KMS-11 (cell line): ENCODE measurements around the gene NXPE1.

Experiments used
- H2AFZ ChIP-seq: fragments of 200-600 bp; sonication (generic); 2 replicates; pipeline ENCODE4 v1.6.1; 2016; ENCODE audit warnings: antibody characterized with exemption, mixed run types, low read depth
- H3K27ac ChIP-seq: fragments of 200-600 bp; sonication (generic); 2 replicates; pipeline ENCODE4 v1.6.1; 2016; ENCODE audit warnings: mild to moderate bottlenecking, mixed run types
- H3K27me3 ChIP-seq: fragments of 200-600 bp; sonication (generic); 2 replicates; pipeline ENCODE4 v1.6.1; 2017; ENCODE audit warnings: mild to moderate bottlenecking, low read depth, mixed run types, moderate library complexity; ENCODE audit not compliant: insufficient read depth
- H3K36me3 ChIP-seq: fragments of 200-600 bp; sonication (generic); 2 replicates; pipeline ENCODE4 v1.6.1; 2017; ENCODE audit warnings: mild to moderate bottlenecking, mixed run types; ENCODE audit not compliant: insufficient read depth
- H3K4me1 ChIP-seq: fragments of 200-600 bp; sonication (generic); 2 replicates; pipeline ENCODE4 v1.6.1; 2016; ENCODE audit warnings: mild to moderate bottlenecking, low read depth, mixed run types; ENCODE audit not compliant: poor library complexity, severe bottlenecking
- H3K4me2 ChIP-seq: fragments of 200-600 bp; sonication (generic); 2 replicates; pipeline ENCODE4 v1.7.0; 2016; ENCODE audit warnings: mild to moderate bottlenecking, mixed run types
- H3K4me3 ChIP-seq: fragments of 200-600 bp; sonication (generic); IDR thresholded peaks from 2 replicates; pipeline ENCODE4 v1.6.1; 2017; ENCODE audit warnings: low read depth, low read length, mixed read lengths; ENCODE audit not compliant: insufficient read depth
- H3K79me2 ChIP-seq: fragments of 200-600 bp; sonication (generic); 2 replicates; pipeline ENCODE4 v1.6.1; 2016; ENCODE audit warnings: low read depth, mixed run types; ENCODE audit not compliant: insufficient read depth
- H3K9ac ChIP-seq: fragments of 200-600 bp; sonication (generic); 2 replicates; pipeline ENCODE4 v1.6.1; 2016; ENCODE audit warnings: mild to moderate bottlenecking, mixed run types
- H4K20me1 ChIP-seq: fragments of 200-600 bp; sonication (generic); 2 replicates; pipeline ENCODE4 v1.6.1; 2016; ENCODE audit warnings: mild to moderate bottlenecking, mixed run types; ENCODE audit not compliant: insufficient read depth
- TF ChIP-seq, protein P1 (sequence below): fragments of 200-600 bp; sonication (generic); conservative IDR thresholded peaks from 2 replicates; pipeline ENCODE4 v1.6.1; 2017; ENCODE audit warnings: low read depth, mild to moderate bottlenecking, antibody characterized with exemption, low read length, moderate library complexity, mixed read lengths

Gene NXPE1

GRCh38 chr11:114564831-114565230 lies 5.2 kb upstream of the NXPE1 start:
- H3K9ac ChIP-seq: no peak overlapping the region
- H3K4me2 ChIP-seq: no peak overlapping the region
- no peaks in the 10 kb centered on the region for H3K4me1 ChIP-seq
- no peaks in the 10 kb centered on the region for H3K36me3 ChIP-seq
- no peaks in the 10 kb centered on the region for H3K27me3 ChIP-seq
- TF ChIP-seq, protein P1, sequence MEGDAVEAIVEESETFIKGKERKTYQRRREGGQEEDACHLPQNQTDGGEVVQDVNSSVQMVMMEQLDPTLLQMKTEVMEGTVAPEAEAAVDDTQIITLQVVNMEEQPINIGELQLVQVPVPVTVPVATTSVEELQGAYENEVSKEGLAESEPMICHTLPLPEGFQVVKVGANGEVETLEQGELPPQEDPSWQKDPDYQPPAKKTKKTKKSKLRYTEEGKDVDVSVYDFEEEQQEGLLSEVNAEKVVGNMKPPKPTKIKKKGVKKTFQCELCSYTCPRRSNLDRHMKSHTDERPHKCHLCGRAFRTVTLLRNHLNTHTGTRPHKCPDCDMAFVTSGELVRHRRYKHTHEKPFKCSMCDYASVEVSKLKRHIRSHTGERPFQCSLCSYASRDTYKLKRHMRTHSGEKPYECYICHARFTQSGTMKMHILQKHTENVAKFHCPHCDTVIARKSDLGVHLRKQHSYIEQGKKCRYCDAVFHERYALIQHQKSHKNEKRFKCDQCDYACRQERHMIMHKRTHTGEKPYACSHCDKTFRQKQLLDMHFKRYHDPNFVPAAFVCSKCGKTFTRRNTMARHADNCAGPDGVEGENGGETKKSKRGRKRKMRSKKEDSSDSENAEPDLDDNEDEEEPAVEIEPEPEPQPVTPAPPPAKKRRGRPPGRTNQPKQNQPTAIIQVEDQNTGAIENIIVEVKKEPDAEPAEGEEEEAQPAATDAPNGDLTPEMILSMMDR: no peak
- no peak overlapping the region for H3K4me3 ChIP-seq
- no peaks in the 10 kb centered on the region for H3K79me2 ChIP-seq
- no peak overlapping the region for H2AFZ ChIP-seq
- no peaks in the 10 kb centered on the region for H4K20me1 ChIP-seq
- no peak overlapping the region for H3K27ac ChIP-seq

DNA sequence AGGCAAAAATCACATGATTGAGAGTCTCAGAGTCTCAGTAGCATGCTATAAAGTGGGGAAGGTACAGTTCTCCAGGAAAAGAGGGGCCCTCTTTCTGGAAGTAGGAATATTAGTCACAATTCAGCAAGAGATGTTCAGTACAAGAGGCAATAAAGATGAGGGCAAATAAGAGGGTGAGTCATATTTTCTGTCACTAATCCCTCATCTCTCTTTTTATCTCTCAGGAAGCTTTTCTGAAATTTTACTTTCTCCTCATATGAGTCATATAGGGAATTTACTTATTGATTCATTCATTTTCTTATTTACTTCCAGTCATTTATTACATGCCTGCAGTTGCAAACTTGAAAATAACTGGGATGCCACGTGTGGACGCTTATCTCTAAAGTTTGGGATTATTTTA lies 3.4 kb upstream of the NXPE1 start:
- H3K27me3 ChIP-seq: no peaks in the 10 kb centered on the region
- no peaks in the 10 kb centered on the region for H4K20me1 ChIP-seq
- no peak overlapping the region for H3K4me2 ChIP-seq
- no peaks in the 10 kb centered on the region for H3K36me3 ChIP-seq
- no peak overlapping the region for H3K27ac ChIP-seq
- TF ChIP-seq, protein P1: no peak
- no peak overlapping the region for H3K4me3 ChIP-seq
- no peaks in the 10 kb centered on the region for H3K4me1 ChIP-seq
- H3K79me2 ChIP-seq: no peaks in the 10 kb centered on the region
- no peak overlapping the region for H3K9ac ChIP-seq
- no peak overlapping the region for H2AFZ ChIP-seq

DNA sequence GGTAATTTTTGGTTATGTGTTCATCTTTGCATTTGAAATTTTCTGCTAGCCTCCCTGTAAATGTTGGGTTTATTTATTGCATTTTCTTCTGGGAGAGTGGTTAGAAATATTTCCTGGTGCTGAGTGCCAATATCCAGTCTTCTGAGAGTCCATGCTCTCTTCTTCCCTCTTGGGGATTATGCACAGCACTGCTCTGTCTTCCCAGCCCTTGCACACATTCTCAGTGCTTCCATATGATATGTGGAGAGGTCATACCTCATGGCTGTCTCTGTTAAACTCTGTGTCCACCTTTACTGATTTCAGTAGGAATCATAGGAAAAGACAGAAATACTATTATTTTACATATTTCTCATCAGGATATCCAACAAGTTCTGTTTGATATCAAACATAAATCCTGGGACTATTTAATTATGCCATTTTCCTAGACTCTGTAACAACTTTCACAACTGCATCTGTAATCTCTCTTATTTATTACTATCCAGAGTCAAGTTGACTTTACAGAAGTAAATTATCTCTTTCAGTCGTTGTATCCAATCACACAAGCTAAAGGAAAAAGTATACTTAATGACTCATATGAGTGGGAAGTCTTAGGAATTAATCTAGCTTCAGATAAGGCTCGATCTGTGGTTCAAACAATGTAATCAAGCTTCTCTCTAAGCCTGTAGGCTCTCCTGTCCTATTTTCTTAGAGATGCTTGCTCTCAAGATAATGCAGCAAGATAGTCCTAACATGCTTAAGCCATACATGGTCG lies 2.7 kb upstream of the NXPE1 start:
- Histone ChIP-seq H3K4me1 (no peaks in the 10 kb centered on the region), H3K4me3 (no peak overlapping the region), H3K27me3 (no peaks in the 10 kb centered on the region), H3K36me3 (no peaks in the 10 kb centered on the region), H3K9ac (no peak overlapping the region), H4K20me1 (no peaks in the 10 kb centered on the region), H3K79me2 (no peaks in the 10 kb centered on the region), H3K4me2 (no peak overlapping the region), H2AFZ (no peak overlapping the region), H3K27ac (no peak overlapping the region)
- TF ChIP-seq, protein P1: no peak

GRCh38 chr11:114556135-114556534 lies 3.5 kb downstream of the NXPE1 start:
- Histone ChIP-seq H3K4me2 (no peak overlapping the region), H3K36me3 (no peaks in the 10 kb centered on the region), H4K20me1 (no peaks in the 10 kb centered on the region), H2AFZ (no peak overlapping the region), H3K4me1 (no peaks in the 10 kb centered on the region), H3K79me2 (no peaks in the 10 kb centered on the region), H3K9ac (no peak overlapping the region), H3K27me3 (no peaks in the 10 kb centered on the region), H3K27ac (no peak overlapping the region), H3K4me3 (no peak overlapping the region)
- TF ChIP-seq, protein P1: no peak
